C4-2B (cell line): ENCODE results near the gene WNT9B.
"Not testable (repeated sequence)": the region's sequence is repeated elsewhere in the genome, so short reads cannot be mapped to it uniquely, and the experiment has no call there.

Experiments
- CTCF ChIP-seq: fragments of 450-650 bp; conservative IDR thresholded peaks from 2 replicates; pipeline ENCODE4 v1.5.1; 2017; ENCODE audit warnings: mild to moderate bottlenecking
- ZFX ChIP-seq: fragments of 450-650 bp; IDR thresholded peaks from 2 replicates; pipeline ENCODE4 v1.6.1; 2017

DNA sequence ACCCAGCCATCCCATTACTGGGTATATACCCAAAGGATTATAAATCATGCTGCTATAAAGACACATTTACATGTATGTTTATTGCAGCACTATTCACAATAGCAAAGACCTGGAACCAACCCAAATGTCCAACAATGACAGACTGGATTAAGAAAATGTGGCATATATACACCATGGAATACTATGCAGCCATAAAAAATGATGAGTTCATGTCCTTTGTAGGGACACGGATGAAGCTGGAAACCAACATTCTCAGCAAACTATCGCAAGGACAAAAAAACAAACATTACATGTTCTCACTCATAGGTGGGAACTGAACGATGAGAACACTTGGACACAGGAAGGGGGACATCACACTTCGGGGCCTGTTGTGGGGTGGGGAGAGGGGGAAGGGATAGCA, 70.6 kb downstream of the WNT9B start:
- not testable (repeated sequence) for TF ChIP-seq CTCF, ZFX
